ENCODE measurements around the gene LNX1.

DNA sequence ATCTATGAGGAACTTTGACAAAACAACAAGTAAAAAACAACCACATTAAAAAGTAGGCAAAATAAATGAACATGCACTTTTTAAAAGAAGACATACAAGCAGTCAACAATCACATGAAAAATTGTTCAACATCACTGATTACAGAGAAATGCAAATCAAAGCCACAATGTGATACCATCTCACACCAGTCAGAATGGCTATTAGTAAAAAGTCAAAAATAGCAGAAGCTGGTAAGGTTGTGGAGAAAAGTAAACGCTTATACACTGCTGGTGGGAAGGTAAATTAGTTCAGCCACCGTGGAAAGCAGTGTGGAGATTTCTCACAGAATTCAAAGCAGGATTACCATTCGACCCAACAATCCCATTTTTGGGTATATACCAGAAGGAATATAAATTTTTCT lies 17.0 kb upstream of the LNX1 start:
- TF ChIP-seq EP300 (IDR thresholded peaks at IDR 0.05; ENCODE audit: borderline replicate concordance): no peak
- TF ChIP-seq, protein P1, sequence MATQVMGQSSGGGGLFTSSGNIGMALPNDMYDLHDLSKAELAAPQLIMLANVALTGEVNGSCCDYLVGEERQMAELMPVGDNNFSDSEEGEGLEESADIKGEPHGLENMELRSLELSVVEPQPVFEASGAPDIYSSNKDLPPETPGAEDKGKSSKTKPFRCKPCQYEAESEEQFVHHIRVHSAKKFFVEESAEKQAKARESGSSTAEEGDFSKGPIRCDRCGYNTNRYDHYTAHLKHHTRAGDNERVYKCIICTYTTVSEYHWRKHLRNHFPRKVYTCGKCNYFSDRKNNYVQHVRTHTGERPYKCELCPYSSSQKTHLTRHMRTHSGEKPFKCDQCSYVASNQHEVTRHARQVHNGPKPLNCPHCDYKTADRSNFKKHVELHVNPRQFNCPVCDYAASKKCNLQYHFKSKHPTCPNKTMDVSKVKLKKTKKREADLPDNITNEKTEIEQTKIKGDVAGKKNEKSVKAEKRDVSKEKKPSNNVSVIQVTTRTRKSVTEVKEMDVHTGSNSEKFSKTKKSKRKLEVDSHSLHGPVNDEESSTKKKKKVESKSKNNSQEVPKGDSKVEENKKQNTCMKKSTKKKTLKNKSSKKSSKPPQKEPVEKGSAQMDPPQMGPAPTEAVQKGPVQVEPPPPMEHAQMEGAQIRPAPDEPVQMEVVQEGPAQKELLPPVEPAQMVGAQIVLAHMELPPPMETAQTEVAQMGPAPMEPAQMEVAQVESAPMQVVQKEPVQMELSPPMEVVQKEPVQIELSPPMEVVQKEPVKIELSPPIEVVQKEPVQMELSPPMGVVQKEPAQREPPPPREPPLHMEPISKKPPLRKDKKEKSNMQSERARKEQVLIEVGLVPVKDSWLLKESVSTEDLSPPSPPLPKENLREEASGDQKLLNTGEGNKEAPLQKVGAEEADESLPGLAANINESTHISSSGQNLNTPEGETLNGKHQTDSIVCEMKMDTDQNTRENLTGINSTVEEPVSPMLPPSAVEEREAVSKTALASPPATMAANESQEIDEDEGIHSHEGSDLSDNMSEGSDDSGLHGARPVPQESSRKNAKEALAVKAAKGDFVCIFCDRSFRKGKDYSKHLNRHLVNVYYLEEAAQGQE (IDR thresholded peaks at IDR 0.05; ENCODE audit: low read depth): no peak
- no peak for TF ChIP-seq TAF1 (IDR thresholded peaks at IDR 0.05; ENCODE audit: low read depth)
- no peak for TF ChIP-seq CEBPB (IDR thresholded peaks at IDR 0.05)
- no peak for TF ChIP-seq EGR1 (IDR thresholded peaks at IDR 0.05)
- TF ChIP-seq MAX (IDR thresholded peaks at IDR 0.05): no peak
- no peak for TF ChIP-seq YY1 (IDR thresholded peaks at IDR 0.05; ENCODE audit: low read depth)
- TF ChIP-seq RAD21 (IDR thresholded peaks at IDR 0.05; ENCODE audit: low read depth): no peak
- TF ChIP-seq USF1 (IDR thresholded peaks at IDR 0.05): no peak
- no peak for TF ChIP-seq NFIC (IDR thresholded peaks at IDR 0.05)
- TF ChIP-seq CREB1 (IDR thresholded peaks at IDR 0.05; ENCODE audit: low read depth): no peak

Measured in Ishikawa (cell line).